NCI-H1092 treated with DMSO at 0.1 percent for 48 hours (cell line): ENCODE results near the gene AKAP12.
A peak's percentile ranks its signal among the peaks of the same experiment; 100 is the strongest.

Source experiments
- DNase-seq: peaks from one replicate; lab custom pipeline; 2025; lab: John Stamatoyannopoulos, UW

AKAP12 gene

GRCh38 chr6:151239603-151240035, at the start of gene AKAP12:
Gene AKAP12 (plus strand): TSS chr6:151239967. CDS start chr6:151240563, 596 bp downstream.
- DNase-seq = no peak

GRCh38 chr6:151191527-151191926, 48.2 kb upstream of the AKAP12 start:
- DNase-seq = no peak

- no peak for DNase-seq
Observed at GRCh38 chr6:151196555-151196954, 43.2 kb upstream of the AKAP12 start.

GRCh38 chr6:151197556-151197955, 42.2 kb upstream of the AKAP12 start:
- no peak for DNase-seq

- no peak for DNase-seq
Observed at GRCh38 chr6:151199991-151200390, 39.8 kb upstream of the AKAP12 start.

GRCh38 chr6:151205721-151206600, 33.8 kb upstream of the AKAP12 start:
- no peak for DNase-seq

GRCh38 chr6:151207674-151208073, 32.1 kb upstream of the AKAP12 start:
- DNase-seq = no peak

- DNase-seq = peak; percentile 71
Observed at GRCh38 chr6:151209071-151209831, 30.5 kb upstream of the AKAP12 start.

- no peak for DNase-seq
Observed at GRCh38 chr6:151211075-151211474, 28.7 kb upstream of the AKAP12 start.

- DNase-seq = no peak
Observed at GRCh38 chr6:151213352-151213751, 26.4 kb upstream of the AKAP12 start.

GRCh38 chr6:151215999-151216398, 23.8 kb upstream of the AKAP12 start:
- DNase-seq = no peak

- no peak for DNase-seq
Observed at GRCh38 chr6:151216804-151217203, 23.0 kb upstream of the AKAP12 start.

- no peak for DNase-seq
Observed at GRCh38 chr6:151219192-151219591, 20.6 kb upstream of the AKAP12 start.

GRCh38 chr6:151224076-151224475, 15.7 kb upstream of the AKAP12 start:
- DNase-seq = no peak

GRCh38 chr6:151225919-151226318, 13.8 kb upstream of the AKAP12 start:
- DNase-seq = no peak

GRCh38 chr6:151228788-151229400, 10.9 kb upstream of the AKAP12 start:
- no peak for DNase-seq

GRCh38 chr6:151229401-151230276, 10.1 kb upstream of the AKAP12 start:
- no peak for DNase-seq

GRCh38 chr6:151230277-151230577, 9.5 kb upstream of the AKAP12 start:
- DNase-seq = no peak

- DNase-seq = no peak
Observed at GRCh38 chr6:151232899-151233298, 6.9 kb upstream of the AKAP12 start.

- DNase-seq = no peak
Observed at GRCh38 chr6:151233731-151234130, 6.0 kb upstream of the AKAP12 start.

GRCh38 chr6:151236668-151237401, 2.9 kb upstream of the AKAP12 start:
- DNase-seq = no peak
